Neural progenitor cell (in vitro differentiated cells): Measurements from ENCODE around the gene FILIP1.

ENCODE experiments used
- EZH2 ChIP-seq: fragments of 200-600 bp; sonication (generic); IDR thresholded peaks from 2 replicates; pipeline ENCODE4 v1.6.1; 2017; ENCODE audit warnings: antibody characterized with exemption, mild to moderate bottlenecking, moderate library complexity
- EZH2phosphoT487 ChIP-seq: fragments of 200-600 bp; sonication (generic); IDR thresholded peaks from 2 replicates; pipeline ENCODE4 v1.6.1; 2017; ENCODE audit warnings: antibody characterized with exemption
- TF ChIP-seq, protein P1 (sequence below): fragments of 200-600 bp; sonication (generic); IDR thresholded peaks from 2 replicates; pipeline ENCODE4 v1.5.1; 2017; ENCODE audit warnings: antibody characterized with exemption, mild to moderate bottlenecking

- TF ChIP-seq, protein P1, sequence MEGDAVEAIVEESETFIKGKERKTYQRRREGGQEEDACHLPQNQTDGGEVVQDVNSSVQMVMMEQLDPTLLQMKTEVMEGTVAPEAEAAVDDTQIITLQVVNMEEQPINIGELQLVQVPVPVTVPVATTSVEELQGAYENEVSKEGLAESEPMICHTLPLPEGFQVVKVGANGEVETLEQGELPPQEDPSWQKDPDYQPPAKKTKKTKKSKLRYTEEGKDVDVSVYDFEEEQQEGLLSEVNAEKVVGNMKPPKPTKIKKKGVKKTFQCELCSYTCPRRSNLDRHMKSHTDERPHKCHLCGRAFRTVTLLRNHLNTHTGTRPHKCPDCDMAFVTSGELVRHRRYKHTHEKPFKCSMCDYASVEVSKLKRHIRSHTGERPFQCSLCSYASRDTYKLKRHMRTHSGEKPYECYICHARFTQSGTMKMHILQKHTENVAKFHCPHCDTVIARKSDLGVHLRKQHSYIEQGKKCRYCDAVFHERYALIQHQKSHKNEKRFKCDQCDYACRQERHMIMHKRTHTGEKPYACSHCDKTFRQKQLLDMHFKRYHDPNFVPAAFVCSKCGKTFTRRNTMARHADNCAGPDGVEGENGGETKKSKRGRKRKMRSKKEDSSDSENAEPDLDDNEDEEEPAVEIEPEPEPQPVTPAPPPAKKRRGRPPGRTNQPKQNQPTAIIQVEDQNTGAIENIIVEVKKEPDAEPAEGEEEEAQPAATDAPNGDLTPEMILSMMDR: no peak
- no peak for TF ChIP-seq EZH2
- no peak for TF ChIP-seq EZH2phosphoT487
Measured at GRCh38 chr6:75402296-75402695, 91.3 kb downstream of the FILIP1 start.
